GM23248 (cell line): Measurements from ENCODE around the gene OST4. TPM values are rescaled to one million over a fixed set of nuclear protein-coding genes. Genes with fewer than 3 reads are reported as not detected.

Source experiments
- DNase-seq: peaks from one replicate; pipeline ENCODE4 v3.0.0-alpha.2; 2015
- H2AFZ ChIP-seq: fragments of 200-600 bp; sonication (generic); 2 replicates; pipeline ENCODE4 v1.6.1; 2016; ENCODE audit warnings: antibody characterized with exemption
- H3F3A ChIP-seq: fragments of 200-600 bp; sonication (generic); 2 replicates; pipeline ENCODE4 v1.6.1; 2016; ENCODE audit warnings: mild to moderate bottlenecking, antibody characterized with exemption, mixed run types; ENCODE audit not compliant: insufficient read depth
- H3K27ac ChIP-seq: fragments of 200-600 bp; sonication (generic); 2 replicates; pipeline ENCODE4 v1.5.1; 2016; ENCODE audit warnings: mild to moderate bottlenecking
- H3K27me3 ChIP-seq: fragments of 200-600 bp; sonication (generic); replicated peaks from 2 replicates; pipeline ENCODE4 v1.6.1; 2016; ENCODE audit warnings: mild to moderate bottlenecking; ENCODE audit not compliant: insufficient read depth
- H3K36me3 ChIP-seq: fragments of 200-600 bp; sonication (generic); 2 replicates; pipeline ENCODE4 v1.6.1; 2016; ENCODE audit warnings: low read depth, mild to moderate bottlenecking
- H3K4me1 ChIP-seq: fragments of 200-600 bp; sonication (generic); 2 replicates; pipeline ENCODE4 v1.6.1; 2016; ENCODE audit warnings: mild to moderate bottlenecking; ENCODE audit not compliant: insufficient read depth
- H3K4me2 ChIP-seq: fragments of 200-600 bp; sonication (generic); one replicate; pipeline ENCODE4 v1.6.1; 2016; ENCODE audit warnings: mild to moderate bottlenecking; ENCODE audit not compliant: unreplicated experiment
- H3K4me3 ChIP-seq: fragments of 200-600 bp; sonication (generic); 2 replicates; pipeline ENCODE4 v1.5.1; 2016; ENCODE audit warnings: mild to moderate bottlenecking
- H3K79me2 ChIP-seq: fragments of 200-600 bp; sonication (generic); 2 replicates; pipeline ENCODE4 v1.6.1; 2016; ENCODE audit warnings: mild to moderate bottlenecking; ENCODE audit not compliant: insufficient read depth
- H3K9ac ChIP-seq: fragments of 200-600 bp; sonication (generic); 2 replicates; pipeline ENCODE4 v1.6.1; 2016; ENCODE audit warnings: mild to moderate bottlenecking
- H3K9me2 ChIP-seq: fragments of 200-600 bp; sonication (generic); 2 replicates; pipeline ENCODE4 v1.6.1; 2016; ENCODE audit warnings: mixed run types, mild to moderate bottlenecking, moderate library complexity; ENCODE audit not compliant: insufficient read depth
- H3K9me3 ChIP-seq: fragments of 200-600 bp; sonication (generic); one replicate; pipeline ENCODE4 v1.6.1; 2017; ENCODE audit warnings: low read depth
- H4K20me1 ChIP-seq: fragments of 200-600 bp; sonication (generic); 2 replicates; pipeline ENCODE4 v1.6.0; 2016; ENCODE audit not compliant: insufficient read depth
- EZH2 ChIP-seq: fragments of 200-600 bp; sonication (generic); IDR thresholded peaks from 2 replicates; pipeline ENCODE4 v1.6.1; 2018; ENCODE audit warnings: antibody characterized with exemption, mild to moderate bottlenecking; ENCODE audit not compliant: insufficient read depth, poor library complexity, severe bottlenecking
- EZH2phosphoT487 ChIP-seq: fragments of 200-600 bp; sonication (generic); IDR thresholded peaks from 2 replicates; pipeline ENCODE4 v1.6.1; 2018; ENCODE audit warnings: antibody characterized with exemption, moderate library complexity, mild to moderate bottlenecking, low read depth; ENCODE audit not compliant: insufficient read depth
- WGBS, 2 experiments: methylation state at CpG; one replicate each; pipeline ENCODE4 v1.1.6; 2015 to 2017; ENCODE audit warnings: low lambda C conversion rate in 2 of 2, low coverage in 1 of 2; ENCODE audit errors: missing lambda C conversion rate in 2 of 2; 5-methylcytosine and 5-hydroxymethylcytosine counted together
- in situ Hi-C: fragments of 300-500 bp; cut with MboI; formaldehyde crosslinking; loops from 2 replicates; pipeline ENCODE4 v1.15.0; 2020
- polyA plus RNA-seq: library from polyadenylated mRNA; unstranded; fragments of >200 nt; fragmentation: Nextera tagmentation; extraction: Ambion mirVana; gene quantifications from 2 replicates; pipeline ENCODE4 v1.2.1, GENCODE V29; 2016
- total RNA-seq: library from RNA; depleted of rRNA; stranded (reverse); fragments of >200 nt; shearing (Covaris generic); gene quantifications from 2 replicates; pipeline ENCODE4 v1.2.3, GENCODE V29; 2014

OST4 gene
- total and polyA plus RNA-seq, 2 experiments from 2014 or later: 499 to 942 TPM

- 73 to 74% methylated on average over 25 of the region's 25 CpGs for WGBS, 2 experiments
- no peak for DNase-seq
- H3K27ac ChIP-seq: no peak overlapping the region
- no peak for TF ChIP-seq EZH2
- TF ChIP-seq EZH2phosphoT487: no peak
- no peaks in the 10 kb centered on the region for H3K79me2 ChIP-seq
- no peaks in the 10 kb centered on the region for H4K20me1 ChIP-seq
- no peaks in the 10 kb centered on the region for H3K4me1 ChIP-seq
- H3K27me3 ChIP-seq: no peaks in the 10 kb centered on the region
- in situ Hi-C loops: no loop called here
- H3K4me2 ChIP-seq: no peak overlapping the region
- no peak overlapping the region for H2AFZ ChIP-seq
- no peaks in the 10 kb centered on the region for H3K36me3 ChIP-seq
- no peaks in the 10 kb centered on the region for H3K9me3 ChIP-seq
- no peaks in the 10 kb centered on the region for H3K9me2 ChIP-seq
- H3K9ac ChIP-seq: no peak overlapping the region
- no peak overlapping the region for H3K4me3 ChIP-seq
- H3F3A ChIP-seq: no peaks in the 10 kb centered on the region
Measured at GRCh38 chr2:27091746-27092695, 20.6 kb upstream of the OST4 start.

GRCh38 chr2:27089111-27089954, 17.9 kb upstream of the OST4 start:
- TF ChIP-seq EZH2 (no peak), EZH2phosphoT487 (no peak)
- no peak overlapping the region for H3K27ac ChIP-seq
- H2AFZ ChIP-seq: no peak overlapping the region
- H3K4me2 ChIP-seq: no peak overlapping the region
- peaks cover 11% of the 10 kb centered on the region for H3F3A ChIP-seq
- 75 to 78% methylated on average over 14 of the region's 14 CpGs for WGBS, 2 experiments
- no peaks in the 10 kb centered on the region for H3K9me3 ChIP-seq
- H3K36me3 ChIP-seq: no peaks in the 10 kb centered on the region
- H3K4me1 ChIP-seq: no peaks in the 10 kb centered on the region
- no peak for DNase-seq
- no peak overlapping the region for H3K4me3 ChIP-seq
- H3K79me2 ChIP-seq: no peaks in the 10 kb centered on the region
- H3K27me3 ChIP-seq: no peaks in the 10 kb centered on the region
- no peaks in the 10 kb centered on the region for H4K20me1 ChIP-seq
- H3K9ac ChIP-seq: no peak overlapping the region
- H3K9me2 ChIP-seq: no peaks in the 10 kb centered on the region
- in situ Hi-C loops: no loop called here

GRCh38 chr2:27088634-27089033, 17.2 kb upstream of the OST4 start:
- 87 to 88% methylated on average over 6 of the region's 6 CpGs for WGBS, 2 experiments
- no peaks in the 10 kb centered on the region for H3K9me2 ChIP-seq
- no peak overlapping the region for H3K4me2 ChIP-seq
- H3K79me2 ChIP-seq: no peaks in the 10 kb centered on the region
- DNase-seq: no peak
- no peaks in the 10 kb centered on the region for H3K27me3 ChIP-seq
- no peaks in the 10 kb centered on the region for H3K36me3 ChIP-seq
- TF ChIP-seq EZH2phosphoT487 (no peak), EZH2 (no peak)
- H3K4me1 ChIP-seq: no peaks in the 10 kb centered on the region
- H2AFZ ChIP-seq: no peak overlapping the region
- no peak overlapping the region for H3K4me3 ChIP-seq
- no peak overlapping the region for H3K9ac ChIP-seq
- H3K9me3 ChIP-seq: no peaks in the 10 kb centered on the region
- H3F3A ChIP-seq: peaks cover 13% of the 10 kb centered on the region
- in situ Hi-C loops: no loop called here
- no peaks in the 10 kb centered on the region for H4K20me1 ChIP-seq
- no peak overlapping the region for H3K27ac ChIP-seq

- Histone ChIP-seq H3K36me3 (no peaks in the 10 kb centered on the region), H3K9me2 (no peaks in the 10 kb centered on the region), H3K27ac (no peak overlapping the region), H3K9me3 (no peaks in the 10 kb centered on the region), H3K4me3 (no peak overlapping the region), H3K4me1 (no peaks in the 10 kb centered on the region), H4K20me1 (no peaks in the 10 kb centered on the region), H3F3A (peaks cover 13% of the 10 kb centered on the region), H3K4me2 (no peak overlapping the region), H2AFZ (no peak overlapping the region), H3K9ac (no peak overlapping the region), H3K27me3 (no peaks in the 10 kb centered on the region), H3K79me2 (no peaks in the 10 kb centered on the region)
- in situ Hi-C loops: no loop called here
- no peak for DNase-seq
- 68 to 77% methylated on average over 5 of the region's 5 CpGs for WGBS, 2 experiments
- TF ChIP-seq EZH2phosphoT487 (no peak), EZH2 (no peak)
Measured at GRCh38 chr2:27087823-27088410, 16.5 kb upstream of the OST4 start.
